ENCODE results near the gene CRYL1.

CRYL1 gene

DNA sequence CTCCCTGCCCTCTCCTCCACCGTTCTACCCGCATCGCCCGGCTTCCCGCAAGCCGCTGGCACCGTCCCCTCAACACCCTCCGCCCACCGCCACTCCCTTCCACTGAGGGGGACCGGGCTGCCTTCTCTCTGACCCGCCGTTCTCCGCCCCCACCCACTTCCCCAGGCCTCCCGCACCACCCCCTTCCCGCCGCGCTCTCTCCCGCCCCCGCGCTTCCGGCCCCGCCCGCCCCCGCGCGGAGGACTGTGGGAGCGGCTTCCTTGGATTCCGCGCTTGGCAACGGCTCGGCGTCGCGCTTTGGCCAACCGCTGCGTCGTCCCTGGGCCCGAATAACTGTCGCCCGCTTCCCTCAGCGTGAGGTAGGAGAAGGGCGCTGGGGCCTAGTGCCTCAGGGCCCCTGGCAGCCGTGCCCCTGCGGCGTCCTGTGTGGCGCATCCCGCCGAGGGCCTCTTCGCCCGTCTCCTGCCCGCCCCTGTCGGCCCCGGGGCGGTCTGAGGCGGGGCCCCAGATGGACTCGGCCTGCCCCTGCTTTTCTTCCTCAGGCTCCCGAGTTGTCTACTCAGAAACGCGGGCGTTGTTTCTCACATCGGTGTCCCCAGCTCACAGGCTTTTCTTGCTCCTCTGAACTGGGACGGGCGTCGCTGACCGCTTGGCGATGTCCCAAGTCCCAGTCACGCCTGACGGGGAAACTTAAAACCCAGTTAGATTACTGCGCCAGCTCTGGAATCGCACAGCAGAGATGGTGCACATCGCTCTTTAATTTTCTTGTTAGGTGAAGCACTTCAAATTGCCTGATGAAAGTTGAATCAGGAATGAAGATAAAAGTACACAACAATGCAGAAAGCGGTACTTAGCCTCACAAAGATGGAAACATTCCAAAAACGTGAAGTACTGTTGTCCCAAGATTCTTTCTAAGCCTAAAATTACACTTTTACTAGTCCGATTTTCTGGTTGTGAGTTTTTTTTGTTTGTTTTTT, 41.5 kb upstream of the CRYL1 start, which contains the start of gene IFT88 (continued):
- TF ChIP-seq, protein P1, sequence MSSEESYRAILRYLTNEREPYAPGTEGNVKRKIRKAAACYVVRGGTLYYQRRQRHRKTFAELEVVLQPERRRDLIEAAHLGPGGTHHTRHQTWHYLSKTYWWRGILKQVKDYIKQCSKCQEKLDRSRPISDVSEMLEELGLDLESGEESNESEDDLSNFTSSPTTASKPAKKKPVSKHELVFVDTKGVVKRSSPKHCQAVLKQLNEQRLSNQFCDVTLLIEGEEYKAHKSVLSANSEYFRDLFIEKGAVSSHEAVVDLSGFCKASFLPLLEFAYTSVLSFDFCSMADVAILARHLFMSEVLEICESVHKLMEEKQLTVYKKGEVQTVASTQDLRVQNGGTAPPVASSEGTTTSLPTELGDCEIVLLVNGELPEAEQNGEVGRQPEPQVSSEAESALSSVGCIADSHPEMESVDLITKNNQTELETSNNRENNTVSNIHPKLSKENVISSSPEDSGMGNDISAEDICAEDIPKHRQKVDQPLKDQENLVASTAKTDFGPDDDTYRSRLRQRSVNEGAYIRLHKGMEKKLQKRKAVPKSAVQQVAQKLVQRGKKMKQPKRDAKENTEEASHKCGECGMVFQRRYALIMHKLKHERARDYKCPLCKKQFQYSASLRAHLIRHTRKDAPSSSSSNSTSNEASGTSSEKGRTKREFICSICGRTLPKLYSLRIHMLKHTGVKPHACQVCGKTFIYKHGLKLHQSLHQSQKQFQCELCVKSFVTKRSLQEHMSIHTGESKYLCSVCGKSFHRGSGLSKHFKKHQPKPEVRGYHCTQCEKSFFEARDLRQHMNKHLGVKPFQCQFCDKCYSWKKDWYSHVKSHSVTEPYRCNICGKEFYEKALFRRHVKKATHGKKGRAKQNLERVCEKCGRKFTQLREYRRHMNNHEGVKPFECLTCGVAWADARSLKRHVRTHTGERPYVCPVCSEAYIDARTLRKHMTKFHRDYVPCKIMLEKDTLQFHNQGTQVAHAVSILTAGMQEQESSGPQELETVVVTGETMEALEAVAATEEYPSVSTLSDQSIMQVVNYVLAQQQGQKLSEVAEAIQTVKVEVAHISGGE (tag by site-specific recombination; conservative IDR thresholded peaks at IDR 0.05; ENCODE audit: low read depth), result peak; percentile 60; the same call in 1 of the 2 replicates
- no peak for TF ChIP-seq ZNF585B (tag by site-specific recombination; IDR thresholded peaks at IDR 0.05)
- no peak for TF ChIP-seq ELK4 (IDR thresholded peaks at IDR 0.05; ENCODE audit: borderline replicate concordance, low read depth, low read length)
- peak; percentile 95 for TF ChIP-seq ZNF398 (tag by site-specific recombination; IDR thresholded peaks at IDR 0.05)
- TF ChIP-seq ZFP37 (tag by site-specific recombination; IDR thresholded peaks at IDR 0.05), result 0 out of 2 replicates have a peak, but pooled peaks have one; percentile 62
- TF ChIP-seq ZNF785 (tag by site-specific recombination; IDR thresholded peaks at IDR 0.05), result no peak
- TF ChIP-seq ZNF701 (tag by site-specific recombination; IDR thresholded peaks at IDR 0.05), result no peak
- TF ChIP-seq SP2 (tag by site-specific recombination; IDR thresholded peaks at IDR 0.05), result peak; percentile 71
- TF ChIP-seq ZNF571 (tag by site-specific recombination; IDR thresholded peaks at IDR 0.05), result no peak
- TF ChIP-seq YY1 (tag by site-specific recombination; IDR thresholded peaks at IDR 0.05), result peak; percentile 58
- TF ChIP-seq ZNF514 (tag by site-specific recombination; IDR thresholded peaks at IDR 0.05), result no peak
- no peak for TF ChIP-seq ZNF658 (tag by site-specific recombination; IDR thresholded peaks at IDR 0.05)
- TF ChIP-seq ZNF610 (tag by site-specific recombination; IDR thresholded peaks at IDR 0.05; ENCODE audit: borderline replicate concordance), result no peak; the same call in 1 of the 2 replicates
- TF ChIP-seq ZNF830 (tag by site-specific recombination; IDR thresholded peaks at IDR 0.05; ENCODE audit: low read depth), result no peak
- no peak for TF ChIP-seq ZNF132 (tag by site-specific recombination; IDR thresholded peaks at IDR 0.05; ENCODE audit: borderline replicate concordance)
- no peak for TF ChIP-seq ZNF473 (tag by site-specific recombination; IDR thresholded peaks at IDR 0.05)
- no peak for TF ChIP-seq ZNF624 (tag by site-specific recombination; IDR thresholded peaks at IDR 0.05)
- TF ChIP-seq ZNF391 (tag by site-specific recombination; IDR thresholded peaks at IDR 0.05; ENCODE audit: borderline replicate concordance, low read depth), result no peak
- TF ChIP-seq KLF1 (tag by site-specific recombination; IDR thresholded peaks at IDR 0.05), result peak; percentile 53
- no peak for TF ChIP-seq ZNF121 (tag by site-specific recombination; IDR thresholded peaks at IDR 0.05)
- peak; percentile 31 for TF ChIP-seq ZNF843 (tag by site-specific recombination; IDR thresholded peaks at IDR 0.05)
- TF ChIP-seq ZBTB10 (tag by site-specific recombination; IDR thresholded peaks at IDR 0.05), result 0 out of 2 replicates have a peak, but pooled peaks have one; percentile 37
- TF ChIP-seq TCF7L2 (IDR thresholded peaks at IDR 0.05; ENCODE audit: borderline replicate concordance, low read depth, low read length), result no peak
- TF ChIP-seq, protein P2, sequence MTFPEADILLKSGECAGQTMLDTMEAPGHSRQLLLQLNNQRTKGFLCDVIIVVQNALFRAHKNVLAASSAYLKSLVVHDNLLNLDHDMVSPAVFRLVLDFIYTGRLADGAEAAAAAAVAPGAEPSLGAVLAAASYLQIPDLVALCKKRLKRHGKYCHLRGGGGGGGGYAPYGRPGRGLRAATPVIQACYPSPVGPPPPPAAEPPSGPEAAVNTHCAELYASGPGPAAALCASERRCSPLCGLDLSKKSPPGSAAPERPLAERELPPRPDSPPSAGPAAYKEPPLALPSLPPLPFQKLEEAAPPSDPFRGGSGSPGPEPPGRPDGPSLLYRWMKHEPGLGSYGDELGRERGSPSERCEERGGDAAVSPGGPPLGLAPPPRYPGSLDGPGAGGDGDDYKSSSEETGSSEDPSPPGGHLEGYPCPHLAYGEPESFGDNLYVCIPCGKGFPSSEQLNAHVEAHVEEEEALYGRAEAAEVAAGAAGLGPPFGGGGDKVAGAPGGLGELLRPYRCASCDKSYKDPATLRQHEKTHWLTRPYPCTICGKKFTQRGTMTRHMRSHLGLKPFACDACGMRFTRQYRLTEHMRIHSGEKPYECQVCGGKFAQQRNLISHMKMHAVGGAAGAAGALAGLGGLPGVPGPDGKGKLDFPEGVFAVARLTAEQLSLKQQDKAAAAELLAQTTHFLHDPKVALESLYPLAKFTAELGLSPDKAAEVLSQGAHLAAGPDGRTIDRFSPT (tag by site-specific recombination; IDR thresholded peaks at IDR 0.05), result peak; percentile 69; the same call in 1 of the 2 replicates
- TF ChIP-seq, protein P3, sequence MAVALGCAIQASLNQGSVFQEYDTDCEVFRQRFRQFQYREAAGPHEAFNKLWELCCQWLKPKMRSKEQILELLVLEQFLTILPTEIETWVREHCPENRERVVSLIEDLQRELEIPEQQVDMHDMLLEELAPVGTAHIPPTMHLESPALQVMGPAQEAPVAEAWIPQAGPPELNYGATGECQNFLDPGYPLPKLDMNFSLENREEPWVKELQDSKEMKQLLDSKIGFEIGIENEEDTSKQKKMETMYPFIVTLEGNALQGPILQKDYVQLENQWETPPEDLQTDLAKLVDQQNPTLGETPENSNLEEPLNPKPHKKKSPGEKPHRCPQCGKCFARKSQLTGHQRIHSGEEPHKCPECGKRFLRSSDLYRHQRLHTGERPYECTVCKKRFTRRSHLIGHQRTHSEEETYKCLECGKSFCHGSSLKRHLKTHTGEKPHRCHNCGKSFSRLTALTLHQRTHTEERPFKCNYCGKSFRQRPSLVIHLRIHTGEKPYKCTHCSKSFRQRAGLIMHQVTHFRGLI (tag by site-specific recombination; IDR thresholded peaks at IDR 0.05), result peak; percentile 52; the same call in 1 of the 2 replicates
- peak; percentile 64; the same call in 1 of the 2 replicates for TF ChIP-seq ZNF629 (tag by site-specific recombination; IDR thresholded peaks at IDR 0.05)
